T-helper 22 cell (primary cell): ENCODE data around the gene DNMT3B.
"Not testable (repeated sequence)": the region's sequence is repeated elsewhere in the genome, so short reads cannot be mapped to it uniquely, and the experiment has no call there.

Source experiments
- DNase-seq: peaks from one replicate; pipeline ENCODE4 v3.0.0-alpha.2; 2020; ENCODE audit warnings: low read depth

DNMT3B gene

GRCh38 chr20:32792316-32792715 lies 30.1 kb downstream of the DNMT3B start:
- DNase-seq = peak; percentile 13

GRCh38 chr20:32792731-32793458 lies 30.7 kb downstream of the DNMT3B start:
- DNase-seq = no peak

- DNase-seq = no peak
Observed at GRCh38 chr20:32796383-32796948, 34.3 kb downstream of the DNMT3B start.

GRCh38 chr20:32796981-32797451 lies 34.8 kb downstream of the DNMT3B start:
- no peak for DNase-seq

GRCh38 chr20:32797571-32797970 lies 35.4 kb downstream of the DNMT3B start:
- DNase-seq = not testable (repeated sequence)

- no peak for DNase-seq
Observed at GRCh38 chr20:32798046-32798981, 36.1 kb downstream of the DNMT3B start.

- no peak for DNase-seq
Observed at GRCh38 chr20:32803092-32803491, 40.9 kb downstream of the DNMT3B start.

- no peak for DNase-seq
Observed at GRCh38 chr20:32804022-32804715, 42.0 kb downstream of the DNMT3B start.

GRCh38 chr20:32804817-32805216 lies 42.6 kb downstream of the DNMT3B start:
- no peak for DNase-seq

GRCh38 chr20:32805721-32806120 lies 43.5 kb downstream of the DNMT3B start:
- DNase-seq = no peak

- no peak for DNase-seq
Observed at GRCh38 chr20:32806356-32806755, 44.2 kb downstream of the DNMT3B start.

GRCh38 chr20:32807706-32808105 lies 45.5 kb downstream of the DNMT3B start:
- DNase-seq = no peak

- DNase-seq = no peak
Observed at GRCh38 chr20:32808438-32808837, 46.3 kb downstream of the DNMT3B start.

GRCh38 chr20:32809907-32810306 lies 47.7 kb downstream of the DNMT3B start:
- DNase-seq = no peak

- DNase-seq = no peak
Observed at GRCh38 chr20:32810941-32811340, 48.8 kb downstream of the DNMT3B start.

- DNase-seq = no peak
Observed at GRCh38 chr20:32811886-32812285, 49.7 kb downstream of the DNMT3B start.

GRCh38 chr20:32819992-32820697 lies 58.0 kb downstream of the DNMT3B start:
- DNase-seq = peak; percentile 75

GRCh38 chr20:32820698-32821377 lies 58.7 kb downstream of the DNMT3B start:
- no peak for DNase-seq

- no peak for DNase-seq
Observed at GRCh38 chr20:32822225-32822624, 60.0 kb downstream of the DNMT3B start.

GRCh38 chr20:32823078-32823477 lies 60.9 kb downstream of the DNMT3B start:
- DNase-seq = no peak
